PFSK-1 (cell line): ENCODE results near the gene CABP7.

Source experiments
- POLR2AphosphoS5 ChIP-seq: IDR thresholded peaks from 2 replicates; pipeline ENCODE4 v1.6.1; 2012; ENCODE audit warnings: low read depth, mild to moderate bottlenecking, control low read depth, low read length, moderate library complexity
- SIN3A ChIP-seq: IDR thresholded peaks from 2 replicates; pipeline ENCODE4 v1.6.1; 2012; ENCODE audit warnings: mild to moderate bottlenecking, low read length, moderate library complexity, borderline replicate concordance; ENCODE audit not compliant: insufficient read depth
- TAF1 ChIP-seq: IDR thresholded peaks from 2 replicates; pipeline ENCODE4 v1.6.1; 2012; ENCODE audit warnings: low read length, control low read depth, borderline replicate concordance; ENCODE audit not compliant: insufficient read depth
- TF ChIP-seq, protein P1 (sequence below), 2 experiments: IDR thresholded peaks; 2 replicates each; pipeline versions ENCODE4 v1.6.1 to v1.8.0; 2011 to 2012; ENCODE audit warnings: low read depth in 2 of 2, low read length in 2 of 2, control low read depth in 1 of 2, inconsistent platforms in 1 of 2, mild to moderate bottlenecking in 1 of 2, moderate library complexity in 1 of 2; ENCODE audit not compliant: insufficient read depth in 1 of 2

DNA sequence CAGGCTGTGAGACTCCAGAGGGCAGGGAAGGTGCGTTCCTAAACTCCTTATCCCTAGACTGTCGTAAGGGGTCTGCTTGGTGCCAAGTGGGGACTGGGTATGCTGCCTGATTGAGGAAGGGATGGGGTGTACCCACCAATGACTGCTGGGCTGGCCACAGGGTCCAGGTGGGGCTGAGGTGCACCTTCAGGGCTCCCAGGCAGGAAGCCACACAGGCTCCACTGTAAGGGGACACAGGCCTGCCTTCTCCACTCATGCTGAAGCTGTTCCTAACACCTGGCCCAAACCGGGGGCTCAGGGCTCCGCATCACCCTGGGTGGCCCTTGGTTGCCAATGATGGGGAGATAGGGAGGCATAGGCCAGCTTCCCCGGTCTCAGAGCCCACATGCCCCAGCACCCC lies 20.4 kb downstream of the CABP7 start:
- TF ChIP-seq TAF1: no peak
- no peak for TF ChIP-seq POLR2AphosphoS5
- TF ChIP-seq SIN3A: no peak
- TF ChIP-seq, protein P1, sequence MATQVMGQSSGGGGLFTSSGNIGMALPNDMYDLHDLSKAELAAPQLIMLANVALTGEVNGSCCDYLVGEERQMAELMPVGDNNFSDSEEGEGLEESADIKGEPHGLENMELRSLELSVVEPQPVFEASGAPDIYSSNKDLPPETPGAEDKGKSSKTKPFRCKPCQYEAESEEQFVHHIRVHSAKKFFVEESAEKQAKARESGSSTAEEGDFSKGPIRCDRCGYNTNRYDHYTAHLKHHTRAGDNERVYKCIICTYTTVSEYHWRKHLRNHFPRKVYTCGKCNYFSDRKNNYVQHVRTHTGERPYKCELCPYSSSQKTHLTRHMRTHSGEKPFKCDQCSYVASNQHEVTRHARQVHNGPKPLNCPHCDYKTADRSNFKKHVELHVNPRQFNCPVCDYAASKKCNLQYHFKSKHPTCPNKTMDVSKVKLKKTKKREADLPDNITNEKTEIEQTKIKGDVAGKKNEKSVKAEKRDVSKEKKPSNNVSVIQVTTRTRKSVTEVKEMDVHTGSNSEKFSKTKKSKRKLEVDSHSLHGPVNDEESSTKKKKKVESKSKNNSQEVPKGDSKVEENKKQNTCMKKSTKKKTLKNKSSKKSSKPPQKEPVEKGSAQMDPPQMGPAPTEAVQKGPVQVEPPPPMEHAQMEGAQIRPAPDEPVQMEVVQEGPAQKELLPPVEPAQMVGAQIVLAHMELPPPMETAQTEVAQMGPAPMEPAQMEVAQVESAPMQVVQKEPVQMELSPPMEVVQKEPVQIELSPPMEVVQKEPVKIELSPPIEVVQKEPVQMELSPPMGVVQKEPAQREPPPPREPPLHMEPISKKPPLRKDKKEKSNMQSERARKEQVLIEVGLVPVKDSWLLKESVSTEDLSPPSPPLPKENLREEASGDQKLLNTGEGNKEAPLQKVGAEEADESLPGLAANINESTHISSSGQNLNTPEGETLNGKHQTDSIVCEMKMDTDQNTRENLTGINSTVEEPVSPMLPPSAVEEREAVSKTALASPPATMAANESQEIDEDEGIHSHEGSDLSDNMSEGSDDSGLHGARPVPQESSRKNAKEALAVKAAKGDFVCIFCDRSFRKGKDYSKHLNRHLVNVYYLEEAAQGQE (IDR thresholded peaks at IDR 0.05; ENCODE audit: insufficient read depth in 1 of 2, low read depth in 2 of 2, low read length in 2 of 2): no peak
